Breast epithelium (tissue), 3 donors: ENCODE results near the gene UTS2R.

Experiments
- CTCF ChIP-seq, 3 donors: fragments of 450-650 bp; IDR thresholded peaks; one replicate each; pipeline ENCODE4 v1.5.1; 2016 to 2017; ENCODE audit warnings: antibody characterized with exemption in 3 of 3, mild to moderate bottlenecking in 3 of 3, moderate library complexity in 3 of 3
- POLR2A ChIP-seq: fragments of 450-650 bp; IDR thresholded peaks from one replicate; pipeline ENCODE4 v1.6.1; 2016; ENCODE audit warnings: antibody characterized with exemption, mild to moderate bottlenecking, moderate library complexity

DNA sequence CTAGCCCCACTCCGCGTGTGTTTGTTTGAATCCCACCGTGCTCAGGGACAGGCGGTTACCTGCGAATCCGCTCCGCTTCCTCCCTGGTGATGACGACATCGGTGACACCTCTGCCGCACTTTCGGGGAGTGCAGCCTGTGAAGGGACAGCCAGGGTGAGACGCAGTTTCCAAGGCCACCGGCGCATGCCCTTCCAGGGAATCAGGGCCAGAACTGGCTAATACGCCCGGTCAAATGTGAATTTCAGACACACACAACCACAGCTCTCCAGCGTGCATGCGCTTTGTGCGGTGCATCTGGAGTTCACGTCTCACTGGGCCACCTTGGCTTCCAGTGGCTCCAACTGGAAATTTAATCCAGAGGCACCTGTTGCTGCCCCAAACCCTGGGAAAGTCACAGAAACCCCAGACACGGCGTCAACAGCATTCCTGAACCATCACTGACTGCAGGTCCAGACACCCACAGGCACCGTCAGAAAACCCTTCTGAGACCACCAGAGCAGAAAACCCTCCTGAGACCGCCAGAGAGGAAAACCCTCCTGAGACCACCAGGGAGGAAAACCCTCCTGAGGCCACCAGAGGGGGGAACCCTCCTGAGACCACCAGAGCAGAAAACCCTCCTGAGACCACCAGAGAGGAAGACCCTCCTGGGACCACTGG, 40.0 kb downstream of the UTS2R start:
- no peak for TF ChIP-seq CTCF (IDR thresholded peaks at IDR 0.05)
- TF ChIP-seq POLR2A = no peak
